DMS53 treated with DMSO at 0.1 percent for 48 hours (cell line): ENCODE results near the gene ZBTB8B.
"Not testable (repeated sequence)": the region's sequence is repeated elsewhere in the genome, so short reads cannot be mapped to it uniquely, and the experiment has no call there.

Experiments
- DNase-seq: peaks from one replicate; lab custom pipeline; 2025; ENCODE audit not compliant: unreplicated experiment; lab: John Stamatoyannopoulos, UW

The ZBTB8B gene

DNA sequence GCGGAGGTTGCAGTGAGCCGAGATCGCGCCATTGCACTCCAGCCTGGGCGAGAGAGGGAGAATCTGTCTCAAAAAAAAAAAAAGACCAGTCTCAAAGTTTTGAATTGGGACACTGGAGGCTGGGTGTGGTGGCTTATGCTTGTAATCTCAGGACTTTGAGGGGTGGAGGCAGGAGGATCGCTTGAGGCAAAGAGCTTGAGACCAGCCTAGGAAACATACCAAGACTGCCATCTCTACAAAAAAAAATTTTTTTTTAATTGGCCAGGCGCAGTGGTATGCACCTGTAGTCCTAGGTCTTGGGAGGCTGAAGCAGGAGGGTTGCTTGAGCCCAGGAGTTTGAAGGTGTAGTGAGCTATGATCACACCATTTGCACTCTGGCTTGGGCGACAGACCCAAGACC is 3.9 kb downstream of the ZBTB8B start:
- DNase-seq: no peak

DNA sequence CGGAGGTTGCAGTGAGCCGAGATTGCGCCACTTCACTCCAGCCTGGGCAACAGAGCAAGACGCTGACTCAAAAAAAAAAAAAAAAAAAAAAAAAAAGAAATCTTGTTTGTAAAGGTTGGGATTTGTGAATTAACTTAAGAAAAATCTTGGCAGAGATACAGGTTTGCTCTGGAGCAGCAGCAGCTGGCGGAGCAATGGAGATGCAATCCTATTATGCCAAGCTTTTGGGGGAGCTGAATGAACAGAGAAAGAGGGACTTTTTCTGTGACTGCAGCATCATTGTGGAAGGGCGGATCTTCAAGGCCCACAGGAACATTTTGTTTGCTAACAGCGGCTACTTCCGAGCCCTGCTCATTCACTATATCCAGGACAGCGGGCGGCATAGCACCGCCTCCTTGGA is 5.6 kb downstream of the ZBTB8B start:
- DNase-seq: no peak

DNA sequence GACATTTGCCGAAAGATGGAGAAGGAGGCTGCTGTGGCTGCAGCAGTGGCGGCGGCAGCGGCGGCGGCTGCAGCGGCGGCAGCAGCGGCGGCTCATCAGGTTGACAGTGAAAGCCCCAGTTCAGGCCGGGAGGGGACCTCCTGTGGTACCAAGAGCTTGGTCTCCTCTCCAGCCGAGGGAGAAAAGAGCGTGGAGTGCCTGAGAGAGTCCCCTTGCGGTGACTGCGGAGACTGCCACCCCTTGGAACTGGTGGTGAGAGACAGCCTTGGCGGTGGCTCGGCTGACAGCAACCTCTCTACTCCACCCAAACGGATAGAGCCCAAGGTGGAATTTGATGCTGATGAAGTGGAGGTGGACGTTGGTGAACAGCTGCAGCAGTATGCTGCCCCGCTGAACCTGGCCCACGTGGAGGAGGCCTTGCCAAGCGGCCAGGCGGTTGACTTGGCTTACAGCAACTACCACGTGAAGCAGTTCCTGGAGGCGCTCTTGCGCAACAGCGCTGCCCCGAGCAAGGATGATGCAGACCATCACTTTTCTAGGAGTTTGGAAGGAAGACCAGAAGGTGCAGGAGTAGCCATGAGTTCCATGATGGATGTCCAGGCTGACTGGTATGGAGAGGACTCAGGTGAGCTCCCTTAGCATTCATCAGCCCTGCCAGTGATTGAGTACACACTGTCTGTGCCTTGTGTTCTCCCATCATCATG is 6.3 kb downstream of the ZBTB8B start:
- no peak for DNase-seq

- DNase-seq: no peak
Measured at GRCh38 chr1:32471695-32472362, 7.0 kb downstream of the ZBTB8B start.

DNA sequence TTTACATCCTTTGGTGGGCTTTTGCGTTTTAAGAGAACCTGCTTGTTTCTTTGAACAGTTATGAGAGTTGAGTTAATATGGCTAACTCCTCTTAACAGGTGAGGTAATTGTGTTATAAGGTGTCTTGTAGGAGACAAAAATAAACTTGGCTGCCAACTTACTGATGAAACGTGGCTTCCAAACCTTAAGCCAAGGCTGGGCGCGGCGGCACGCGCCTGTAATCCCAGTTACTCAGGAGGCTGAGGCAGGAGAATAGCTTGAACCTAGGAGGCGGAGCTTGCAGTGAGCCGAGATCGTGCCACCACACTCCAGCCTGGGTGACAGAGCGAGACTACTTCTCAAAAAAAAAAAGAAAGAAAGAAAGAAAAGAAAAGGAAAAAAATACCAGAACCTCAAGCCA is 8.1 kb downstream of the ZBTB8B start:
- DNase-seq: not testable (repeated sequence)

DNA sequence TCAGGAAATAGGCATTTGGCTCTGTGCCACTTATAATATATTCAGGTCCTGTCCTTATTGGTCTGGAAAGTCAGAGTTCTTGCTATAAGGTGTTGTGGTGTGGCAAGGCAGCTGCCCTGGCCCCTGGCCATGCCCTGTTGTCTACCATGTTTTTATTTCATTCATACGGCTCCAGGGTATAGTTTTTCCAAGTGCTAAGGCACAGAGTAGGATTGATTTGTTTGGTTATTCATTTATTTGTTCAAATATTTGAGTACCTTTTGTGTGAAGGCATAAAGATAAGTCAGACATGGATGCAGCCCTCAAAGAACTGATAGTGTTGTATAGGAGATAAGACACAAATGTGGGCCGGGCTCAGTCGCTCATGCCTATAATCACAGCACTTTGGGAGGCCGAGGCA is 10.1 kb downstream of the ZBTB8B start:
- DNase-seq: peak; percentile 64

- DNase-seq: no peak
Measured at GRCh38 chr1:32480003-32480402, 15.1 kb downstream of the ZBTB8B start.

GRCh38 chr1:32480761-32481160 is 15.9 kb downstream of the ZBTB8B start:
- DNase-seq: no peak

GRCh38 chr1:32481788-32482187 is 16.9 kb downstream of the ZBTB8B start:
- DNase-seq: not testable (repeated sequence)

GRCh38 chr1:32485554-32486255 is 20.8 kb downstream of the ZBTB8B start:
- DNase-seq: no peak

GRCh38 chr1:32486463-32487113 is 21.7 kb downstream of the ZBTB8B start:
- no peak for DNase-seq

- DNase-seq: no peak
Measured at GRCh38 chr1:32487182-32487581, 22.3 kb downstream of the ZBTB8B start.

GRCh38 chr1:32489774-32490454 is 25.0 kb downstream of the ZBTB8B start:
- DNase-seq: no peak

GRCh38 chr1:32491386-32491785 is 26.5 kb downstream of the ZBTB8B start:
- no peak for DNase-seq

DNA sequence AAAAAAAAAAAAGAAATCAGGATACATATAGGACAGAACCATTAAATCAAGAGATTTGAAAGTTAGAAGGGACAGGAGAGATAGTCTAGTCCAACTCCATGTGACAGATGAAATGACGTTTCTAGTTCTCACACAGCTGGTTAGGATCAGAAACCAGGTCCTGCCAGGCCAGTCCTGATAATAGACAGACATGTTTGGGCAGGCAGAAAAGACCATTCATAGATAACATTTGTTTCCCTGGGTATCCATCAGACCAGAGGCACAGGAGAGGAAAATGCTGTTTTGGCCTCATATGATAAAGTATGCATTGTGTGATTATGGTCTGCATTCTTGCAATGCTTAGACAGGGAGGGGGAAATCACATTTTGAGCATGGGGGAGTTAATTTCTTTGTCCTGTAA is 29.3 kb downstream of the ZBTB8B start:
- no peak for DNase-seq

GRCh38 chr1:32494711-32495337 is 30.0 kb downstream of the ZBTB8B start:
- no peak for DNase-seq

DNA sequence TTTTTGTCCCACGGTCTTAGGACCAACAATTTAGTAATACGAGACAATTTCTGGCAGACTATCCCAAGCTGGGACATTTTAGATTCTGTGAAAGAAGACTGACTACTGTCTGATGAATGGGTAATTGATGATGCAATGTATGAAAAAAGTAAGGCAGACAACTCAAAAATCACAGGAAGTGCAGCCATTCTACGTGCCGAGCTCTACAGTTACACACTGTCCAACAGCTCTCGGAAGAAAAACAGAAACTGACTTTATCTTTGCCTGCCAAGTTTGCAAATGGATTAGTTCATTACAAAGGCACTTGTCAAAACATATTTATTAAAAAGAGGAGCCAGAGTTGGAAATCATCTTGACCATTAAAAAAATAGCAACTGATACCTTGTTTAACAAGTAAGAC is 31.3 kb downstream of the ZBTB8B start:
- DNase-seq: no peak

GRCh38 chr1:32498751-32499150 is 33.9 kb downstream of the ZBTB8B start:
- no peak for DNase-seq

GRCh38 chr1:32500387-32501209 is 35.7 kb downstream of the ZBTB8B start:
- DNase-seq: peak; percentile 54

- no peak for DNase-seq
Measured at GRCh38 chr1:32501865-32502264, 37.0 kb downstream of the ZBTB8B start.
